Heart right ventricle (tissue), 16 donors: ENCODE data around the gene ATG7. TPM values are rescaled to one million over a fixed set of nuclear protein-coding genes. Genes with fewer than 3 reads are reported as not detected.
"Not testable (repeated sequence)": the region's sequence is repeated elsewhere in the genome, so short reads cannot be mapped to it uniquely, and the experiment has no call there.

ENCODE experiments used
- ATAC-seq, 8 donors: fragments of 200-7000 bp; cut with Tn5 transposase; one replicate each; pipeline ENCODE4 v1.9.1; 2020; ENCODE audit warnings: mild to moderate bottlenecking in 8 of 8, moderate library complexity in 8 of 8, moderate number of reproducible peaks in 1 of 8
- DNase-seq, 2 donors: peaks; one replicate each; pipeline ENCODE4 v3.0.0-alpha.2; 2020
- H3K27ac ChIP-seq, 10 donors: fragments of 200-600 bp; sonication (generic) in 2 of 10; one replicate each; pipeline versions ENCODE4 v1.5.0 to v1.8.0; 2020 to 2022; ENCODE audit warnings: mild to moderate bottlenecking in 3 of 10
- H3K27me3 ChIP-seq, 7 donors: fragments of 200-600 bp; one replicate each; pipeline ENCODE4 v1.8.0; 2021 to 2022; ENCODE audit warnings: mild to moderate bottlenecking in 2 of 7
- H3K36me3 ChIP-seq, 9 donors: fragments of 200-600 bp; sonication (generic) in 1 of 9; one replicate each; pipeline versions ENCODE4 v1.5.0 to v1.8.0; 2020 to 2022; ENCODE audit warnings: mild to moderate bottlenecking in 2 of 9
- H3K4me1 ChIP-seq, 9 donors: fragments of 200-600 bp; sonication (generic) in 1 of 9; one replicate each; pipeline versions ENCODE4 v1.5.0 to v1.8.0; 2020 to 2022; ENCODE audit warnings: mild to moderate bottlenecking in 4 of 9
- H3K4me3 ChIP-seq, 10 donors: fragments of 200-600 bp; sonication (generic) in 2 of 10; one replicate each; pipeline versions ENCODE4 v1.5.0 to v1.8.0; 2020 to 2022; ENCODE audit warnings: mild to moderate bottlenecking in 7 of 10, moderate library complexity in 2 of 10
- H3K9me3 ChIP-seq, 11 donors: fragments of 200-600 bp in 10 of 11; sonication (generic) in 2 of 11; one replicate each; pipeline versions ENCODE4 v1.5.0 to v1.8.0; 2013 to 2022; ENCODE audit warnings: mild to moderate bottlenecking in 2 of 11, control low read depth in 1 of 11, moderate library complexity in 1 of 11
- CTCF ChIP-seq, 9 donors: fragments of 200-600 bp; sonication (generic) in 2 of 9; IDR thresholded peaks; one replicate each; pipeline versions ENCODE4 v1.5.0 to v1.8.0; 2021 to 2022; ENCODE audit warnings: antibody characterized with exemption in 9 of 9, mild to moderate bottlenecking in 5 of 9, moderate library complexity in 1 of 9
- WGBS, 2 donors: extraction: QIAGEN DNeasy Blood & Tissue Kit; methylation state at CpG; one replicate each; pipeline ENCODE4 v1.1.7; 2013; ENCODE audit warnings: inconsistent platforms in 1 of 2; 5-methylcytosine and 5-hydroxymethylcytosine counted together
- intact Hi-C, 10 donors: fragments of 100-400 bp; cut with DNase I; formaldehyde crosslinking; loops; one replicate each; pipeline versions ENCODE4 v1.11.1 to v1.14.2; 2022
- polyA plus RNA-seq, 2 donors: library from polyadenylated mRNA; stranded (reverse); fragments of 200-250 nt; gene quantifications; one replicate each; pipeline ENCODE4 v1.2.3, GENCODE V29; 2013
- total RNA-seq, 10 donors: library from RNA; stranded (reverse); fragmentation: NEBNext Ultra II Directional in 3 of 10; extraction: Animal tissue kit (Norgen Biotek cat#: 25700) in 3 of 10; gene quantifications; one replicate each; pipeline versions ENCODE4 v1.2.1 to v1.2.4, GENCODE V29; 2021 to 2023
- donor health status: Arrhythmogenic right ventricular cardiomyopathy.
- donor health status: ischemic (EF 13 %, LVEDD 7.1; RV severe dilation, severe dysfunction).
- donor health status: healthy with polysubstance abuse.
- donor health status: DM: no; HTN: yes; CAD: no.
- donor health status: DM: no; HTN: no; CAD: no.
- donor health status: ischemic (EF 25% LVEDD 6.9; RV normal size, moderate dysfunction).
- donor health status: ischemic (EF 25% LVEDD 5.7; RV mildly dilated, moderate dysfunction).
- donor health status: healthy.
- donor health status: DM: yes; HTN: yes; CAD: no.
- donor health status: Ischemic cardiomyopathy.
- donor health status: ischemic (EF 35%, LVEDD 5.7; RV mildly dilated, moderate dysfunction).
- donor health status: nonischemic (EF 11% LVEDD 7.7; RV severe dilation, severe dysfunction).
- donor health status: DM: yes; HTN: yes; CAD: no.
- donor health status: PGD.
- donor health status: ischemic (EF 29% LVEDD 5.4; RV normal size, mild dysfunction).
- donor health status: nonischemic (EF 23%, LVEDD 6.1; RV moderate dilation, normal function).

ATG7 gene
- total and polyA plus RNA-seq, 12 donors = 5.3 to 24.1 (median 16.8) TPM

GRCh38 chr3:11339541-11339940 lies 67.3 kb downstream of the ATG7 start:
- no peaks in the 10 kb centered on the region for H3K4me1 ChIP-seq
- peaks cover 0 to 61% (median 18%) of the 10 kb centered on the region in 9 donors for H3K36me3 ChIP-seq
- no peaks in the 10 kb centered on the region for H3K27me3 ChIP-seq
- intact Hi-C loops = loop anchor here in 8 of 10 donors (5.0 to 10.0 kb wide), 11 partner anchors 102 to 585 kb away; partner anchors contain the start of gene HRH1 (in 2 of the 8)
- H3K27ac ChIP-seq = no peak overlapping the region
- DNase-seq (no peak), ATAC-seq (no peak)
- H3K9me3 ChIP-seq = no peaks in the 10 kb centered on the region
- TF ChIP-seq CTCF (IDR thresholded peaks at IDR 0.05) = no peak
- 60 to 75% methylated on average over 3 of the region's 3 CpGs for WGBS, 2 donors
- no peak overlapping the region for H3K4me3 ChIP-seq

GRCh38 chr3:11346416-11346815 lies 74.2 kb downstream of the ATG7 start:
- H3K4me3 ChIP-seq = no peak overlapping the region
- peaks cover 0 to 100% (median 26%) of the 10 kb centered on the region in 9 donors for H3K36me3 ChIP-seq
- no peaks in the 10 kb centered on the region for H3K27me3 ChIP-seq
- H3K4me1 ChIP-seq = no peaks in the 10 kb centered on the region
- H3K9me3 ChIP-seq = peaks cover 0 to 5% (median 0%) of the 10 kb centered on the region in 11 donors
- ATAC-seq (no peak), DNase-seq (no peak)
- no peak overlapping the region for H3K27ac ChIP-seq
- TF ChIP-seq CTCF (IDR thresholded peaks at IDR 0.05) = no peak
- 83 to 94% methylated on average over 1 of the region's 1 CpG for WGBS, 2 donors
- intact Hi-C loops = no loop called here

DNA sequence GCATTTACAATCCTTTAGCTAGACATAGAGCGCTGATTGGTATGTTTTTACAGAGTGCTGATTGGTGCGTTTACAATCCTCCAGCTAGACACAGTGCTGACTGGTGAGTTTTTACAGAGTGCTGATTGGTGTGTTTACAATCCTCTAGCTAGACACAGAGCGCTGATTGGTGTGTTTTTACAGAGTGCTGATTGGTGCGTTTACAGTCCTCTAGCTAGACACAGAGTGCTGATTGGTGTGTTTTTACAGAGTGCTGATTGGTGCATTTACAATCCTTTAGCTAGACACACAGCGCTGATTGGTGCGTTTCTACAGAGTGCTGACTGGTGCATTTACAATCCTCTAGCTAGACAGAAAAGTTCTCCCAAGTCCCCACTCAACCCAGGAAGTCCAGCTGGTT lies 76.7 kb downstream of the ATG7 start:
- H3K27ac ChIP-seq, H3K9me3 ChIP-seq, ATAC-seq, DNase-seq, intact Hi-C loops, H3K4me1 ChIP-seq, H3K4me3 ChIP-seq, H3K27me3 ChIP-seq: not testable (repeated sequence)
- H3K36me3 ChIP-seq = peaks cover 0 to 93% (median 14%) of the 10 kb centered on the region in 9 donors
- 97 to 99% methylated on average over 6 of the region's 6 CpGs for WGBS, 2 donors

- H3K9me3 ChIP-seq = peaks cover 0 to 5% (median 0%) of the 10 kb centered on the region in 11 donors
- H3K27ac ChIP-seq = no peak overlapping the region
- no peaks in the 10 kb centered on the region for H3K4me1 ChIP-seq
- TF ChIP-seq CTCF (IDR thresholded peaks at IDR 0.05) = no peak
- no peak overlapping the region for H3K4me3 ChIP-seq
- 89 to 93% methylated on average over 2 of the region's 2 CpGs for WGBS, 2 donors
- H3K27me3 ChIP-seq = no peaks in the 10 kb centered on the region
- DNase-seq = no peak
- intact Hi-C loops = no loop called here
- peaks cover 0 to 92% (median 10%) of the 10 kb centered on the region in 9 donors for H3K36me3 ChIP-seq
- ATAC-seq = no peak
Measured at GRCh38 chr3:11349446-11349845, 77.2 kb downstream of the ATG7 start.

DNA sequence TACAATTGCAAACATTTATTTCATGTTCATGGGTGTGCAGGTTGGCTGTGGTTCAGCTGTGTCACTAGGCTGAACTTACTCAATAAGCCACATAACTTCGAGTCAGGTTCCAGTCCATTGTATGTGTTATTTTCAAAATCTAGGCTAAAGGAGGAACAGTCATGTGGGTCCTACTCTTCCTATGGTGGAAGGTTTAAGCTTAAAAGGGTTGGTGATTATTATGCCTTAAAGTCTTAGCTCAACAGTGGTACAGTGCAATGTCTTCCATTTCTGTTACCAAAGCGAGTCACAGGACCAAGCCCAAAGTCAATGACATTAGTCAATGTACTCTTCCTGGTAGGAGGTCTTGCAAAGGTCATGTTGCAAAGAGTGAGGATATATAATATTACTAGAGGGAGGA lies 78.2 kb downstream of the ATG7 start:
- Histone ChIP-seq H3K4me3 (no peak overlapping the region), H3K27ac (no peak overlapping the region), H3K4me1 (no peaks in the 10 kb centered on the region), H3K27me3 (no peaks in the 10 kb centered on the region), H3K9me3 (peaks cover 0 to 5% (median 0%) of the 10 kb centered on the region in 11 donors), H3K36me3 (peaks cover 0 to 88% (median 10%) of the 10 kb centered on the region in 9 donors)
- no peak for ATAC-seq
- DNase-seq = no peak
- intact Hi-C loops = no loop called here
- 95% methylated on average over 2 of the region's 2 CpGs for WGBS, 2 donors
- TF ChIP-seq CTCF (IDR thresholded peaks at IDR 0.05) = no peak
